Activated CD4-positive, alpha-beta T cell treated with anti-CD3 and anti-CD28 coated beads, Interleukin-2, amount 10 ng/mL, durations not matched to agents 24 days and 14 days (primary cell): Measurements from ENCODE around the gene SLC1A2. TPM values are rescaled to one million over a fixed set of nuclear protein-coding genes. Genes with fewer than 3 reads are reported as not detected.

ENCODE experiments used
- DNase-seq: peaks from one replicate; pipeline ENCODE4 v3.0.0; 2022
- H3K27ac Mint-ChIP-seq: one replicate; pipeline ENCODE4 v1.8.0; 2022; ENCODE audit warnings: mild to moderate bottlenecking, mixed read lengths
- H3K27me3 Mint-ChIP-seq: one replicate; pipeline ENCODE4 v1.8.0; 2022; ENCODE audit warnings: mixed read lengths
- H3K36me3 Mint-ChIP-seq: one replicate; pipeline ENCODE4 v1.8.0; 2022; ENCODE audit warnings: low read depth, mild to moderate bottlenecking, mixed read lengths
- H3K4me1 Mint-ChIP-seq: one replicate; pipeline ENCODE4 v1.8.0; 2021; ENCODE audit warnings: mixed read lengths
- H3K4me3 Mint-ChIP-seq: one replicate; pipeline ENCODE4 v1.8.0; 2022; ENCODE audit warnings: mild to moderate bottlenecking, moderate library complexity, mixed read lengths
- H3K9me3 Mint-ChIP-seq: one replicate; pipeline ENCODE4 v1.8.0; 2021; ENCODE audit warnings: mixed read lengths
- intact Hi-C: fragments of 100-400 bp; cut with micrococcal nuclease; formaldehyde crosslinking; loops from one replicate; pipeline ENCODE4 v1.15.1; 2023
- total RNA-seq: library from RNA; stranded (reverse); gene quantifications from 2 replicates; pipeline ENCODE4 v1.2.3, GENCODE V29; 2022

The SLC1A2 gene
- total RNA-seq, 1 donor from 2014 or later = not detected

DNA sequence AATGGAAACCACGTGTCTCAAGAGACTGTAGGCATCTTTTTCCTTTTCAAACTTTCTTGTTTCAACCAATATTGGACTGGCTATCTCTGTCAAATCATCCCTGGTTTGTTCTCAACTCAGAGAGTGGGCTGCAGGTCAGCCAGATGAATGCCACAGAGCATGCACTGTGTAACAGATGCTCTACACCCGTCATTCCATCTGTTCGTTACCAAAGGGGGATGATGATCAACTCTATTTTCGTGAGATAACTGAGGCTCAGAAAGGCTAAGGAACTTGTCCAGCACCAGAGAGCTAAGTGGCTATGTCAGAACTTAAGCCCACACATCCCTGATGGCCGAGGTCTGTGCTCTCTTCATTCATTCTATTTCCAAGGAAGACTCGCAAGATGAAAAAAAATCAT is 42.1 kb downstream of the SLC1A2 start:
- H3K9me3 Mint-ChIP-seq = no peaks in the 10 kb centered on the region
- H3K36me3 Mint-ChIP-seq = no peaks in the 10 kb centered on the region
- DNase-seq = no peak
- no peak overlapping the region for H3K27ac Mint-ChIP-seq
- intact Hi-C loops = no loop called here
- peaks cover 10% of the 10 kb centered on the region for H3K27me3 Mint-ChIP-seq
- peaks cover 5% of the 10 kb centered on the region for H3K4me1 Mint-ChIP-seq
- no peak overlapping the region for H3K4me3 Mint-ChIP-seq

DNA sequence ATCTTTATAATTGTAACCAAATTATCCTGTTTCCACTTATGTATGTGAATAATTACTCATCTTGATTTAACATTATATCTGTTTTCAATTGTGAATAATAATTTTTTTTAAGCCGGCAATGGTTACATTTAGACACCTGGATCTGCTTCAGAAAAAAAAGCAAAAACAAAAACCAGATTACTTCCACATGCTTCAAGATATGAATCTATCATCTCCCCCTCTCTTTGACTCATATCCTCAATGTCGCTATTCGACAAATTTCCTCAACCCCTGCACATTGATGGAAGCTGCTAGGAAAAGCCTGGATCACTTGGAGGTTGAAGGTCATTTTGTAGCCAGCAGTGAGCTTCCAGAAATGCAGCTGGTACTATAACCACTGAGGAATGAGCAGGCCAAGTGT is 42.7 kb downstream of the SLC1A2 start:
- H3K36me3 Mint-ChIP-seq = no peaks in the 10 kb centered on the region
- DNase-seq = no peak
- no peaks in the 10 kb centered on the region for H3K9me3 Mint-ChIP-seq
- no peak overlapping the region for H3K4me3 Mint-ChIP-seq
- intact Hi-C loops = no loop called here
- peaks cover 5% of the 10 kb centered on the region for H3K4me1 Mint-ChIP-seq
- no peak overlapping the region for H3K27ac Mint-ChIP-seq
- peaks cover 10% of the 10 kb centered on the region for H3K27me3 Mint-ChIP-seq

DNA sequence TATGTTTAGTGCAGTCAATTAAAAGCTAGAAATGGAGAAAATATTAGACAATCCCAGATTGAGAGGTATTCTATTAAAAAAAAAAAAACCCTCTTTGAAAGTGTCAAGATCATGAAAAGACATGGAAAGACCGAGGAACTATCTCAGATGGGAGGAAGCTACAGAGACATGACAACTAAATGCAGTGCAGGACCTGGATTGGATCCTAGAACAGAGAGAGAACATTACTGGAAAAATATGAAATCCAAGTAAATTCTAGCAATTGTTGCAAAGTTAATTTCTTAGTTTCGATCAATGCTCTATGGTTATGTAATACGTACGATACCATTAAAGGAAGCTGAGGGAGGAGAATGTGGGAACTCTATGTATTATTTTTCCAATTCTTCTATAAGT is 43.2 kb downstream of the SLC1A2 start:
- Mint-ChIP-seq H3K36me3 (no peaks in the 10 kb centered on the region), H3K27me3 (peaks cover 10% of the 10 kb centered on the region), H3K27ac (no peak overlapping the region), H3K4me3 (no peak overlapping the region), H3K4me1 (peaks cover 5% of the 10 kb centered on the region), H3K9me3 (no peaks in the 10 kb centered on the region)
- intact Hi-C loops = no loop called here
- no peak for DNase-seq

DNA sequence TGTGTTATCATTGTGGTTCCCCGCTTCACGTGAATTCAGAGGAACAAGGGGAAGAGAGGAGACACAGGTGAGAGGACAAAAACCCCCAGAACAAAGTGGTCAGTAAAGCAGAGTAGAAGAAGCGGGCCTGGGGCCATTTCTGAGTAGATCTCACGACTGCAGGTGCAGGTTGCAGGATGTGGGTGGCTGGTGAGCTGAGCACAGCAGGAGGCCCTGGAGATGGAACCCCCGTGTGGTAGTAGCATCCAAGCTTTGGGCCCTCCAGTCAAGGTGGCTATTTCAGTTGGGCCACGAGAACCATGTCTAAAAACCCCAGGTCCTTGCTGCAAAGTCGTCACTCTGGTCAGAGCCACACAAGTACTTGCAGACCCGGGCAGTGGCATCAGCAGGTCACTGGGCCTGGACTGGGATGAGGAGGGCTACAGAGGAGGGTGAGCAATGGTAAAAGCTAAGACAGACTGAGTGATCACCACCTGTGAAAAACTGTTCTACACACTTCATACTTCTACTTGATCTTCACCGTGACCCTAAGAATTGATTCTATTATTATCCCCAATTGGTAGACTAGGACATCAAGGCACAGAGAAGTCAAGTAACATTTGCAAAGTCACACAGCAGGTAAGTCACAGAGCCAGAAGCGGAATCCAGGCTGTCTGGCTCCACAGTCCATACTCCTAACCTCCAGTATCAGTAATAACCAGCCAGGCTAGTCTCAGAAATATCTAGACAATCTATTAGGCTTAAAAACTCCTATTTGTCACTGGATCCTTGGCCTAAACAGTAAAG is 43.8 kb downstream of the SLC1A2 start:
- no peak for DNase-seq
- Mint-ChIP-seq H3K27me3 (peaks cover 10% of the 10 kb centered on the region), H3K4me3 (no peak overlapping the region), H3K27ac (no peak overlapping the region), H3K4me1 (peaks cover 5% of the 10 kb centered on the region), H3K9me3 (no peaks in the 10 kb centered on the region), H3K36me3 (no peaks in the 10 kb centered on the region)
- intact Hi-C loops = no loop called here

DNA sequence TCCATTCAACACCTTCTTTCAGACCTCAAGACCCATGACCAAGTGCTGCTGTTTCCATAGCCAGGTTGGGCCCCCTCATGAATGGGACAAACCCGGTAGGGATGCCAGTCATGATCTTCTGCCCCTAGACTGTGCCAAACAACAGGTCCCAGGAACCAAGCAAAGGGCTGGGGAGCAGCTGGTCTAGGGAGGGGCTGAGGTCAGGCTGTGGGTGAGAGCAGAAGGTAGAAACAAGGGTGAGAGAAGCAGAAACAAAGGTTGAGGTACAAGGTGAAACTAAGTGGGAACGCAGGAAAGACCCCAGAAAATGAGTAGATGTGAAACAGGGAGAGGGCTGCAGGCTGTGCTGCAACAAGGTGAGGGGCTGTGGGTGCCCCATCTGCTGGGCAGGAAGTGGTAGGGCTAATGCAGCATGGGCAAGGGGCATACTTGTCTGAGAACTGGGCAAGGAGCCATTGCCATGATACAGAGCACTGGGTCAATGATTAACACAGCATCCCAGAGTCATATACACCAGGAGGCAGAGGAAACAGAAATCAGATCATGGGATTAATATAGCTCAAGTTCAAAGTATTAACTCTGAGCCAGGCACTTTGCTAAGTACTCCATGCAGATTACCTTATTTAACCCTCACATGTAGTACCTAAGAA is 45.9 kb downstream of the SLC1A2 start:
- Mint-ChIP-seq H3K4me3 (no peak overlapping the region), H3K27ac (no peak overlapping the region), H3K4me1 (peaks cover 5% of the 10 kb centered on the region), H3K27me3 (peaks cover 8% of the 10 kb centered on the region), H3K36me3 (no peaks in the 10 kb centered on the region), H3K9me3 (no peaks in the 10 kb centered on the region)
- DNase-seq = no peak
- intact Hi-C loops = no loop called here

DNA sequence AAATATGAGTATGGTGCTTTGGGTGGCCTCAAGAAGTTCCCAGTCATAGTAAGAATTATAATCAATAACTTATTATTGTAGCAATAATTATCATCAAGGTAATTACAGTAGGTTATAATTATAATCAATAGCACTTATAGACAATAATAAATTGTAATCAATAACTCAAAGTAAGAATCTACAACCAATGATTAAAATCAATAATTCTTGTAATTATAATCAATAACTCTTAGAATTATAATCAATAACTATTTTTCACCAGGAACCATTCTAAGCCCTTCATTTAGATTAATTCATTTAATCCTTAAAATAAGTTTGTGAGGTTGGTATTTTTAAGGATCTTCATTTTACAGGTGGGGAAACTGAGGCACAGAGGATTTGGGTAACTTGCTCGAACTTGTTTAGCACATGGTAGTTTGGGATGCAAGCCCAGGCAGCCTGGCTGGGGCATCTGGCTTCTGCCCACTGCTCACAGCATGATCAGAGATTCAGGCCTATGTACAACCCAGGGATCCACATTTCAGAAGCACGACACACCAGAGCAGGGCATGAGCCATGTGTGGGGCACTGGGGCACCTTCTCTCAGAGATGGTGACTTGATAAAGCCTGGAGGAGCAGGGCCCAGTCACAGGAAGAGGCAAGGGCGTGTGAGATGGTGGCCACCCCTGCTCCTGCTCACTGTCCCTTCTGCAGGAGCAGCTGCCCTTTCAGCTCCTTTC is 46.6 kb downstream of the SLC1A2 start:
- peaks cover 9% of the 10 kb centered on the region for H3K27me3 Mint-ChIP-seq
- intact Hi-C loops = no loop called here
- H3K9me3 Mint-ChIP-seq = no peaks in the 10 kb centered on the region
- H3K36me3 Mint-ChIP-seq = no peaks in the 10 kb centered on the region
- peaks cover 5% of the 10 kb centered on the region for H3K4me1 Mint-ChIP-seq
- no peak for DNase-seq
- no peak overlapping the region for H3K27ac Mint-ChIP-seq
- no peak overlapping the region for H3K4me3 Mint-ChIP-seq

DNA sequence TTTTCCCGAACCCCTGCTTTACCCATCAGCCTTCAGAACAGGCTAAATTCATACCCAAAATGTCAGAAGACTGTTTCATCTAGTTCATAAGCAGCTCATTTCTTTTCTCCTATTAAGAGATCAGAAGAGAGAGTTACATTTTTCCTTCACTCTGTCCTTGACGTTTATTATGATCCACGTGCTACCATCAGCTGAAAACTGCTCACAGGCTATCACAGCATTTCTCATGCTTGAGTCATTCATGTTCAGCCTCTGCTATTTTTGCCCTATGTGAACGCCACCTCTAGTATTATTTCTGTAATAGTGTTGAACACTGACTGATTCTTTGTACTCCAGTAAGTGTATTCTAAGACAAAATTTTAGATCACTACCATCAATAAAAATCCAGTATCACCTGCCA is 51.9 kb downstream of the SLC1A2 start:
- H3K36me3 Mint-ChIP-seq = no peaks in the 10 kb centered on the region
- H3K27me3 Mint-ChIP-seq = peaks cover 16% of the 10 kb centered on the region
- H3K27ac Mint-ChIP-seq = no peak overlapping the region
- H3K4me3 Mint-ChIP-seq = no peak overlapping the region
- peaks cover 5% of the 10 kb centered on the region for H3K4me1 Mint-ChIP-seq
- no peak for DNase-seq
- H3K9me3 Mint-ChIP-seq = peaks cover 5% of the 10 kb centered on the region
- intact Hi-C loops = no loop called here

DNA sequence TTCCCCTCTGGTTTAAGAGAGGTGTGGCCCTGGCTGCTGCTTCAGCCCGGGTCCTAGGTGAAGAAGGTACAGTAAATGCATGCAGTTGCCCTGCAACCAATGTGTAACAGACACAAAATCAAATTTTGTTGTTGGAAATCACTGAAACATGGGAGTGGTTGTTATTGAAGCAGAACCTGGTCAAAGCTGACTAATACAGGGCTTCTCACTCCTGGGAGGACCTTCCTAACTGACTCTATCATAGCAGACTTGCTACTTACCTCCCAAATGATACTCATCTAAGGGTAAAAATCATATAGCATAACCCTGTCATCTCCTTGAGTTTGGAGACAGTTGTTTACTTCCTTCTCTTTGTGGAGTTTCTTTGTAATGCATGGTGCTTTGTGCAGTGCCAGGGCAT is 52.6 kb downstream of the SLC1A2 start:
- Mint-ChIP-seq H3K9me3 (peaks cover 5% of the 10 kb centered on the region), H3K27ac (no peak overlapping the region), H3K36me3 (no peaks in the 10 kb centered on the region), H3K4me1 (peaks cover 5% of the 10 kb centered on the region), H3K27me3 (peaks cover 16% of the 10 kb centered on the region), H3K4me3 (no peak overlapping the region)
- no peak for DNase-seq
- intact Hi-C loops = no loop called here

DNA sequence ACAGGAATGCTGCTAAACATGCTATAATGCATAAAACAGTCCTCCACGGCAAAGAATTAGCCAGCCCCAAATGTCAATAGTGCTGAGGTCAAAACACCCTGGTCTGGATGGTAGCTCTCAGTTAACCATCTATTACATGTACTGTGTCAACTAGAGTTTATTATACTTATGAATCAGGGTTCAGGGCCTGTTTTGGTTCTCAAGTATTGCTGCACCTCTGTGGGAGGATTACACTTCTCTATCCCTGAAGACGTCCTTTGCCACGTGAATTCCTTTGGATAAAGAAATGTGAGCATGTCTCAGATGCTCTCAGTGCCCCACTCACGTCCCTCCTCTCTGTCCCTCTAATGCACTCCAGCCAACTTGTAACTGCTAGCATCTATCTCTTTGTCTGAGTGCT is 53.4 kb downstream of the SLC1A2 start:
- Mint-ChIP-seq H3K4me3 (no peak overlapping the region), H3K4me1 (peaks cover 5% of the 10 kb centered on the region), H3K27ac (no peak overlapping the region), H3K27me3 (peaks cover 16% of the 10 kb centered on the region), H3K9me3 (peaks cover 5% of the 10 kb centered on the region), H3K36me3 (no peaks in the 10 kb centered on the region)
- intact Hi-C loops = no loop called here
- DNase-seq = no peak

DNA sequence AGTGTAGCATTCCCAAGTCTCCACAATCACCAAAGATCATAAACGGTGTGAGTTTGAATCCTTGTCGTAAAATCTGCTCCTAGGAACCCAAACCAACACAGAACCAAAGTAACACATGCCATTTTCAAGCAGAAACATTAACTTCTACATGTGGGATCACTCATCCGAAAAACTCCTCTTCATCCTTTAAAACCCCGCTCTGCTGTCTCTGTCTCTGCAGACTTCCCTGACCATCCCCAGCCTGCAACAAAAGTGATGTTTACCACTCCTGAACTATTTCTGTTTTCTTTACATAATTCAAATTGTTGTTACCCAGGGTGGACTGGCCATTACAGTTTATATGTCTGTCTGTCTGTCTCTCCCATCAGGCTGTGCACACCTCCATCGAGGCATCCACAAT is 54.0 kb downstream of the SLC1A2 start:
- intact Hi-C loops = no loop called here
- H3K27me3 Mint-ChIP-seq = peaks cover 16% of the 10 kb centered on the region
- H3K4me3 Mint-ChIP-seq = no peak overlapping the region
- H3K4me1 Mint-ChIP-seq = peaks cover 5% of the 10 kb centered on the region
- peaks cover 5% of the 10 kb centered on the region for H3K9me3 Mint-ChIP-seq
- no peak overlapping the region for H3K27ac Mint-ChIP-seq
- no peak for DNase-seq
- no peaks in the 10 kb centered on the region for H3K36me3 Mint-ChIP-seq

DNA sequence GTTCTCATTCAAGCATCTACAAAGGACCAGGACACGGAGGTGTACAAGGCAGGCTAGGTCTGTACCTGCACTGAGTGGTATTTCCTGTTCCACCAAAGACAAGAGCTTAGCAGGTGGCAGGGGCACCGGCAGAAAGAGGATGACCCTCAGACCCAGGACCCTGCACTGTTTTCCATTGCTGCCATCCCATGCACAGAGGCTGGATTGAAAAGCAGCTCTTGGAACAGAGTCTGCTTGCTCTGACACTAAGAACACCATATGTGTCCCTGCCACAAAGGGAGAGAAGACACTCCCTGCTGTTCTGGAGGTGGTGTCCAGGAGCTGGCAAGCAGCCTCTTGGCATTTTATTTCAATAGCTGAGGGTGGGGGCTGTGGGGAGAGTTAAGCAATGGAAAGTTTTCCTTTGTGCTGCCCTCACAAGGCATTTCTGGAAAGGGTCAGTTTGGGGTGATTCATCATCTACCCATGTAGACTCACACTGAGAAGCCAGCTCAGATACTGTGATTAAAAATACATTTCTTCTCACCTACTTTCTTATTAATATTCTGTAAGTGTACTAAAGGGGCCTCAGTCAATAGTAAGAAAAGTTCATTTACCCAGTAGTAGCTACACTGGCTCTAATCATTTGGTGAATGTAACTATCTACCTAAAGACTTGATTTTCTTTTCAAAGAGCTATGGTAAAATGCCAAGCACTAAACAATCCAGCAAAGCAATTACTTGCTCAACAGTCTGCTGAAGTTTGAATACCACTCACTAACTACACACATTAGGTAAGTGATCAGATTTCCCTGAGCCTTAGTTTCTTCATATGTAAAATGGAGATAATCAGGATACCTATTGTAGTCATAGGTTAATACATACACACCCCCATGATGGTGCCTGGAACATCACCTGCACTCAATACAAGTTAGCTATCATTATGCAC is 55.2 kb downstream of the SLC1A2 start:
- no peaks in the 10 kb centered on the region for H3K36me3 Mint-ChIP-seq
- no peak overlapping the region for H3K27ac Mint-ChIP-seq
- no peak for DNase-seq
- H3K4me1 Mint-ChIP-seq = peaks cover 5% of the 10 kb centered on the region
- H3K4me3 Mint-ChIP-seq = no peak overlapping the region
- intact Hi-C loops = no loop called here
- peaks cover 5% of the 10 kb centered on the region for H3K9me3 Mint-ChIP-seq
- H3K27me3 Mint-ChIP-seq = peaks cover 14% of the 10 kb centered on the region

DNA sequence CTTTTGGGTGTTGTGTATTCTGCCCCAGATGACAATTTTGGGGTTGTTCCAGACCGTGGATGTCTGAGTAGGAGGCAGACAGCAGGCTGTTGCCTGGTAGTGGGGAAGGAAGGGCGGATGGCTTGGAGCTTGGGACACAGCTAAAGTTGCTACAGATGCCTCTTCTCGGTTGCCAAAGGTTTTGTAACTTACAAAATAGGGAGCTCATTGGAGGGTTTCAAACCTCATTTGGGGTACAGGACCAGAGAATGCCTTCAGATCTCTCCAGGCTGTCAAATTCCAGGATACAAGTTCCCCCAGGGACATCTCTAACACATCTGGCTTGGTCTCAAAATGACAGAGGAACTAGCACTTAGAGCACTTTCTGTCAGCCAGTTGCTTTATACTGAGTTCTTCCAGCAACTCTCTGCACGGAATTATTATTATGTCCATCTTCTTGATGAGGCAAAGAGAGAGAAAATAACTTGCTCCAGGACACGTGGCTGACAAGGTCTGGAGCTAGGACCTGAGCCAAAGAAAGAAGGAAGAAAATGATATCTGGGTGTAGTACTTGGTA is 56.0 kb downstream of the SLC1A2 start:
- no peak for DNase-seq
- Mint-ChIP-seq H3K4me1 (peaks cover 5% of the 10 kb centered on the region), H3K4me3 (no peak overlapping the region), H3K27ac (no peak overlapping the region), H3K27me3 (peaks cover 19% of the 10 kb centered on the region), H3K36me3 (no peaks in the 10 kb centered on the region), H3K9me3 (peaks cover 5% of the 10 kb centered on the region)
- intact Hi-C loops = no loop called here

DNA sequence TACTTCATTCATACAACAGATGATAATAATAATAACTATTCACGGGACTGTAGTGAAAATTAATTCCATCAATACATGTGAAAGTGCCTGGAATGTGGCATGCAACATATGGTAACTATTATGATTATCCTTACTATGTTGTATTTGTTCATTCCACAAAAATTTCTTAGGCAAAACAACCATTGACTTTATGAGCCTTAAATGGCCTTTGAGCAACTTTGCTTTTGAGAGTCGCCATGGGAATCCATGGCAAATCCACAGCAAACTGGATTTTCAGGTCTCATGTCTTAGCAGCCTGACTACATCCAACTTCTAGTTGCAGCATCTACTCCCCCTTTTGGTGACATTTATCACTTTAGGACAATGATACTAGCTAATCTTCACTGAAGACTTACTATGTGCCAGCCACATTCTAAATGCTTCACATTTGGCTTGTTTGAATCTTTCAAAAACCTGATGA is 56.8 kb downstream of the SLC1A2 start:
- no peak for DNase-seq
- Mint-ChIP-seq H3K27ac (no peak overlapping the region), H3K4me1 (peaks cover 5% of the 10 kb centered on the region), H3K27me3 (peaks cover 15% of the 10 kb centered on the region), H3K9me3 (peaks cover 5% of the 10 kb centered on the region), H3K4me3 (no peak overlapping the region), H3K36me3 (no peaks in the 10 kb centered on the region)
- intact Hi-C loops = no loop called here
